ENCODE measurements around the gene SPTBN1. TPM values are rescaled to one million over a fixed set of nuclear protein-coding genes. Genes with fewer than 3 reads are reported as not detected.

SPTBN1 gene
- total RNA-seq, 3 donors from 2014 or later (not counting 1 experiment from before 2014, with no cell fraction given) = 65.7 to 142 (median 68.3) TPM

DNA sequence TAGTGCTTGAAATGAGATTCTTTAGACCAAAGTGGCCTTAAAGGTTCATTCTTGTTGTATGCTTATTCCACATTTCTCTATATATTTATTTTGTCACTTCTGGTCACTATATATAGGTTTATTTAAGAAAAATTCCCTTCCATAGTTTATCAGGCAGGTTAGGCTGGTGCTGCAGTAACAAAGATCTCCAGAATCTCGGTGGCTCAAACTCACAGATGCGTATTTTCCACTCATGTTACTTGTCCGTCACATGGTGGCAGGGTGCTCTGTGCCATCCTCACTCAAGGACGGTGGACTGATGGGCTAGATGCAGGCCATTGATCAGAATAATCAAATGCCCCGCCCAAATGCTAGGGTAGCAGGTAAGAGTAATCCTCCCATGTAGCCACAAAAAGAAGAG is 19.8 kb downstream of the SPTBN1 start:
- Mint-ChIP-seq H3K36me3 (no peaks in the 10 kb centered on the region), H3K4me1 (peaks cover 5 to 7% of the 10 kb centered on the region in 2 donors), H3K4me3 (no peak overlapping the region), H3K27ac (no peak overlapping the region), H3K9me3 (peaks cover 0 to 4% of the 10 kb centered on the region in 2 donors), H3K27me3 (ENCODE audit: low read depth in 2 of 2) (no peaks in the 10 kb centered on the region)
- peaks cover 4% of the 10 kb centered on the region for H3K9me3 ChIP-seq (ENCODE audit: control insufficient read depth, insufficient read depth, low read length)
- no peaks in the 10 kb centered on the region for H3K36me3 ChIP-seq (ENCODE audit: control insufficient read depth, insufficient read depth, low read length)
- no peak overlapping the region for H3K4me3 ChIP-seq (ENCODE audit: low read length)
- DNase-seq (no peak), ATAC-seq (no peak)
- intact Hi-C loops (cut with micrococcal nuclease) = no loop called here
- no peaks in the 10 kb centered on the region for H3K27me3 ChIP-seq (ENCODE audit: control insufficient read depth, insufficient read depth, low read length)
- H3K4me1 ChIP-seq (ENCODE audit: control insufficient read depth, insufficient read depth, low read length) = peaks cover 10% of the 10 kb centered on the region
- TF ChIP-seq, protein P1, sequence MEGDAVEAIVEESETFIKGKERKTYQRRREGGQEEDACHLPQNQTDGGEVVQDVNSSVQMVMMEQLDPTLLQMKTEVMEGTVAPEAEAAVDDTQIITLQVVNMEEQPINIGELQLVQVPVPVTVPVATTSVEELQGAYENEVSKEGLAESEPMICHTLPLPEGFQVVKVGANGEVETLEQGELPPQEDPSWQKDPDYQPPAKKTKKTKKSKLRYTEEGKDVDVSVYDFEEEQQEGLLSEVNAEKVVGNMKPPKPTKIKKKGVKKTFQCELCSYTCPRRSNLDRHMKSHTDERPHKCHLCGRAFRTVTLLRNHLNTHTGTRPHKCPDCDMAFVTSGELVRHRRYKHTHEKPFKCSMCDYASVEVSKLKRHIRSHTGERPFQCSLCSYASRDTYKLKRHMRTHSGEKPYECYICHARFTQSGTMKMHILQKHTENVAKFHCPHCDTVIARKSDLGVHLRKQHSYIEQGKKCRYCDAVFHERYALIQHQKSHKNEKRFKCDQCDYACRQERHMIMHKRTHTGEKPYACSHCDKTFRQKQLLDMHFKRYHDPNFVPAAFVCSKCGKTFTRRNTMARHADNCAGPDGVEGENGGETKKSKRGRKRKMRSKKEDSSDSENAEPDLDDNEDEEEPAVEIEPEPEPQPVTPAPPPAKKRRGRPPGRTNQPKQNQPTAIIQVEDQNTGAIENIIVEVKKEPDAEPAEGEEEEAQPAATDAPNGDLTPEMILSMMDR (IDR thresholded peaks at IDR 0.05) = no peak
- WGBS (ENCODE audit: insufficient coverage) = 74% methylated on average over 5 of the region's 5 CpGs
- H3K27ac ChIP-seq (ENCODE audit: low read length) = no peak overlapping the region

DNA sequence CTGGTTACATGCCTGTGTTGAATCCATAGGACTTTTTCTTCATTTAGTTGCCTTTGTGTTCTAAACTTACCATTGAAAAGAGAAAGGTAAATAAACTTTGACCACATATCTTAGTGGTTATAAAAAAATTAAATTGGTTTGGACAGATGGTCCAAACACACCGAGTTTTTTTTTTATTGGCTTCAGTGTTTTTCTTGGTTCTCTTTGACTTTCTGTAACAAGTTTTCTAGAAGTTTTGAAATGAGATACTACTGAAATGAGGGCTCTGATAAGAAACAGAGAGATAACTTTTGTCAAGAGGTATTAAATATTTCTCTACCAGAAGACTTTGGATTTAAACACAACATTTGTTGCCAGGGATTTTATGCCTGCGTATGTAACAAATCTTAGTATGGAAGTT is 20.7 kb downstream of the SPTBN1 start:
- Mint-ChIP-seq H3K4me3 (no peak overlapping the region), H3K27ac (peak overlapping the region; percentile 22 to 26), H3K4me1 (peaks cover 5 to 7% of the 10 kb centered on the region in 2 donors), H3K9me3 (peaks cover 0 to 4% of the 10 kb centered on the region in 2 donors), H3K27me3 (ENCODE audit: low read depth in 2 of 2) (no peaks in the 10 kb centered on the region), H3K36me3 (no peaks in the 10 kb centered on the region)
- Histone ChIP-seq H3K27ac (ENCODE audit: low read length) (no peak overlapping the region), H3K36me3 (ENCODE audit: control insufficient read depth, insufficient read depth, low read length) (no peaks in the 10 kb centered on the region), H3K4me1 (ENCODE audit: control insufficient read depth, insufficient read depth, low read length) (peaks cover 10% of the 10 kb centered on the region), H3K9me3 (ENCODE audit: control insufficient read depth, insufficient read depth, low read length) (peaks cover 4% of the 10 kb centered on the region), H3K27me3 (ENCODE audit: control insufficient read depth, insufficient read depth, low read length) (no peaks in the 10 kb centered on the region), H3K4me3 (ENCODE audit: low read length) (no peak overlapping the region)
- WGBS (ENCODE audit: insufficient coverage) = no CpG with 5 or more reads among the region's 2 CpGs
- ATAC-seq (no peak), DNase-seq (no peak)
- intact Hi-C loops (cut with micrococcal nuclease) = no loop called here
- TF ChIP-seq, protein P1 (IDR thresholded peaks at IDR 0.05) = no peak

DNA sequence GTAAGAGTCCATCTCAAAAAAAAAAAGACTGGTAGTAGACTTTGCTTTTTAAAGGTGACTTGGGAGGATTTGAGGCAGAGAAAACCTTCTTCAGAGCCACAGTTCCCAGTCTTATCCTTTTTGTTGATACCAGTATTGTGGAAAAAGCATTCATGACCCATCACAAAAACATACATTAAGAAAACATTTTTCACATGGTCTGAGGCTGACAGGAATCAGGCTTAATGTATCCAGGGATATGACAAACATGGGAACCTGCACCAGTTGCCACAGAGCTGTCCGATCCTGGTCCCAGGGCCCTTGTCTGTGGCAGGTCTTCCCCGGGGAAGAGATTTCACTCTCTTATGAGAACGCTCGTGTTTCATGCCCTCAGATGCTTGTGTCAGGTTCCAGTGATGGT is 21.8 kb downstream of the SPTBN1 start:
- no peak overlapping the region for H3K27ac ChIP-seq (ENCODE audit: low read length)
- H3K4me3 Mint-ChIP-seq = no peak overlapping the region
- H3K27me3 ChIP-seq (ENCODE audit: control insufficient read depth, insufficient read depth, low read length) = no peaks in the 10 kb centered on the region
- intact Hi-C loops (cut with micrococcal nuclease) = no loop called here
- no peaks in the 10 kb centered on the region for H3K36me3 Mint-ChIP-seq
- H3K4me1 ChIP-seq (ENCODE audit: control insufficient read depth, insufficient read depth, low read length) = peaks cover 10% of the 10 kb centered on the region
- WGBS (ENCODE audit: insufficient coverage) = 100% methylated on average over 4 of the region's 4 CpGs
- peak overlapping the region in 1 of 2 donors; percentile 22 for H3K27ac Mint-ChIP-seq
- peaks cover 4% of the 10 kb centered on the region for H3K9me3 ChIP-seq (ENCODE audit: control insufficient read depth, insufficient read depth, low read length)
- DNase-seq (no peak), ATAC-seq (no peak)
- no peak overlapping the region for H3K4me3 ChIP-seq (ENCODE audit: low read length)
- no peaks in the 10 kb centered on the region for H3K36me3 ChIP-seq (ENCODE audit: control insufficient read depth, insufficient read depth, low read length)
- TF ChIP-seq, protein P1 (IDR thresholded peaks at IDR 0.05) = no peak
- H3K9me3 Mint-ChIP-seq = peaks cover 0 to 4% of the 10 kb centered on the region in 2 donors
- H3K4me1 Mint-ChIP-seq = peaks cover 5 to 7% of the 10 kb centered on the region in 2 donors
- no peaks in the 10 kb centered on the region for H3K27me3 Mint-ChIP-seq (ENCODE audit: low read depth in 2 of 2)

DNA sequence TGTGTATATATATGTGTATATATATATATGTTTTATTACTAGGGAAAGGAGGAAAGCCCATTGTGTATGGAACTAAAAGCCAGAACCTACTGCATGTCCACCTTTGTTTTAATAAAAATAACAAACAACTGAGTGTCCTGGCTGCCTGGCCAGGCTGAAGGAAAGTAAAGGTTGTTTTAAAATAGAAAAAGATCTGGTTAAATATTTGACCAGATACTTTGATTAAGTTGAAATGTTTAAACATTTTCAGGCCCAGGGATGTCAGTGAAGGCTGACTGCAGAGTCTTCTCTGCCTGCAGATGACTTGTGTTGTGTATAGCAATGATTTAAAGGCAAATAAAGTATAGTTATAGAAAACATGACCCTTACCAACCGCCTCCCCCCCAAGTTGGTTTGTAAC is 22.8 kb downstream of the SPTBN1 start:
- H3K36me3 Mint-ChIP-seq = no peaks in the 10 kb centered on the region
- peaks cover 5 to 7% of the 10 kb centered on the region in 2 donors for H3K4me1 Mint-ChIP-seq
- Histone ChIP-seq H3K27ac (ENCODE audit: low read length) (no peak overlapping the region), H3K27me3 (ENCODE audit: control insufficient read depth, insufficient read depth, low read length) (no peaks in the 10 kb centered on the region), H3K4me1 (ENCODE audit: control insufficient read depth, insufficient read depth, low read length) (peaks cover 10% of the 10 kb centered on the region), H3K9me3 (ENCODE audit: control insufficient read depth, insufficient read depth, low read length) (peaks cover 4% of the 10 kb centered on the region), H3K4me3 (ENCODE audit: low read length) (no peak overlapping the region), H3K36me3 (ENCODE audit: control insufficient read depth, insufficient read depth, low read length) (no peaks in the 10 kb centered on the region)
- H3K4me3 Mint-ChIP-seq = no peak overlapping the region
- TF ChIP-seq, protein P1 (IDR thresholded peaks at IDR 0.05) = no peak
- no peak for DNase-seq
- no peak overlapping the region for H3K27ac Mint-ChIP-seq
- ATAC-seq = no peak
- no peaks in the 10 kb centered on the region for H3K27me3 Mint-ChIP-seq (ENCODE audit: low read depth in 2 of 2)
- H3K9me3 Mint-ChIP-seq = peaks cover 0 to 4% of the 10 kb centered on the region in 2 donors
- no CpG with 5 or more reads among the region's 1 CpG for WGBS (ENCODE audit: insufficient coverage)
- intact Hi-C loops (cut with micrococcal nuclease) = no loop called here

Data from natural killer cell (primary cell).